DND-41 (cell line): ENCODE measurements around the gene OR51E2.

Experiments used
- ATAC-seq: fragments of 200-7000 bp; cut with Tn5 transposase; 3 replicates; pipeline ENCODE4 v1.9.1; 2021; ENCODE audit warnings: low read depth; ENCODE audit not compliant: insufficient read depth
- DNase-seq: peaks from one replicate; pipeline ENCODE4 v3.0.0-alpha.2; 2020
- H2AFZ ChIP-seq: 2 replicates; pipeline ENCODE4 v1.6.0; 2012; ENCODE audit warnings: low read depth, low read length
- H3K27ac ChIP-seq: 2 replicates; pipeline ENCODE4 v1.5.1; 2012; ENCODE audit warnings: low read length, inconsistent platforms
- H3K27me3 ChIP-seq: fragments of 200-600 bp; sonication (generic); 2 replicates; pipeline ENCODE4 v1.6.0; 2012; ENCODE audit warnings: low read length, mild to moderate bottlenecking, inconsistent platforms; ENCODE audit not compliant: insufficient read depth, poor library complexity
- H3K36me3 ChIP-seq: 2 replicates; pipeline ENCODE4 v1.5.1; 2012; ENCODE audit warnings: low read length, inconsistent platforms; ENCODE audit not compliant: insufficient read depth
- H3K4me1 ChIP-seq: 2 replicates; pipeline ENCODE4 v1.5.1; 2012; ENCODE audit warnings: mild to moderate bottlenecking, low read length; ENCODE audit not compliant: insufficient read depth
- H3K4me2 ChIP-seq: 2 replicates; pipeline ENCODE4 v1.6.0; 2012; ENCODE audit warnings: mild to moderate bottlenecking, moderate library complexity, low read length, inconsistent platforms; ENCODE audit not compliant: insufficient read depth
- H3K4me3 ChIP-seq, 2 experiments: fragments of 200-600 bp in 1 of 2; shearing (Covaris generic) in 1 of 2; 2 replicates each; pipeline ENCODE4 v1.5.1; 2012 to 2016; ENCODE audit warnings: inconsistent platforms in 2 of 2, low read length in 2 of 2, mild to moderate bottlenecking in 2 of 2, low read depth in 1 of 2, moderate library complexity in 1 of 2
- H3K79me2 ChIP-seq: 2 replicates; pipeline ENCODE4 v1.6.0; 2012; ENCODE audit warnings: low read length, inconsistent platforms; ENCODE audit not compliant: insufficient read depth
- H3K9ac ChIP-seq: 2 replicates; pipeline ENCODE4 v1.6.0; 2012; ENCODE audit warnings: low read depth, mild to moderate bottlenecking, inconsistent platforms, low read length, moderate library complexity
- H3K9me3 ChIP-seq: 2 replicates; pipeline ENCODE4 v1.5.1; 2012; ENCODE audit warnings: low read length, moderate library complexity, mild to moderate bottlenecking, inconsistent platforms; ENCODE audit not compliant: insufficient read depth, severe bottlenecking
- H4K20me1 ChIP-seq: 2 replicates; pipeline ENCODE4 v1.6.0; 2012; ENCODE audit warnings: low read length; ENCODE audit not compliant: insufficient read depth
- CTCF ChIP-seq: IDR thresholded peaks from 2 replicates; pipeline ENCODE4 v1.5.1; 2012; ENCODE audit warnings: borderline replicate concordance, low read length, moderate library complexity, mild to moderate bottlenecking; ENCODE audit not compliant: poor library complexity, severe bottlenecking; ENCODE audit errors: extremely low read depth
- EZH2 ChIP-seq: IDR thresholded peaks from 3 replicates; pipeline ENCODE4 v1.6.1; 2012; ENCODE audit warnings: borderline replicate concordance, low read depth, mild to moderate bottlenecking, moderate library complexity, low read length, inconsistent platforms; ENCODE audit not compliant: severe bottlenecking

OR51E2 gene

GRCh38 chr11:4645974-4646373 is 51.7 kb downstream of the OR51E2 start:
- Histone ChIP-seq H3K79me2 (no peaks in the 10 kb centered on the region), H3K36me3 (no peaks in the 10 kb centered on the region), H3K9ac (no peak overlapping the region), H3K9me3 (no peaks in the 10 kb centered on the region), H3K4me1 (no peaks in the 10 kb centered on the region), H3K27me3 (peaks cover 15% of the 10 kb centered on the region), H3K27ac (no peak overlapping the region), H3K4me3 (no peak overlapping the region), H4K20me1 (no peaks in the 10 kb centered on the region), H3K4me2 (no peak overlapping the region), H2AFZ (no peak overlapping the region)
- no peak for TF ChIP-seq EZH2
- TF ChIP-seq CTCF: no peak
- ATAC-seq: no peak
- DNase-seq: no peak

- Histone ChIP-seq H3K9ac (no peak overlapping the region), H3K4me1 (no peaks in the 10 kb centered on the region), H3K27ac (no peak overlapping the region), H3K9me3 (no peaks in the 10 kb centered on the region), H3K36me3 (no peaks in the 10 kb centered on the region), H3K79me2 (no peaks in the 10 kb centered on the region), H3K4me2 (no peak overlapping the region), H3K27me3 (peaks cover 15% of the 10 kb centered on the region), H3K4me3 (no peak overlapping the region), H4K20me1 (no peaks in the 10 kb centered on the region), H2AFZ (no peak overlapping the region)
- ATAC-seq (no peak), DNase-seq (no peak)
- TF ChIP-seq EZH2 (no peak), CTCF (no peak)
These were observed 53.4 kb downstream of the OR51E2 start for GRCh38 chr11:4644233-4644632.

- TF ChIP-seq CTCF (no peak), EZH2 (no peak)
- peaks cover 15% of the 10 kb centered on the region for H3K27me3 ChIP-seq
- DNase-seq: no peak
- H3K4me2 ChIP-seq: no peak within 1 kb of the TSS
- no peak within 1 kb of the TSS for H2AFZ ChIP-seq
- no peaks in the 10 kb centered on the region for H3K9me3 ChIP-seq
- H4K20me1 ChIP-seq: no peaks in the 10 kb centered on the region
- H3K4me3 ChIP-seq: no peak within 1 kb of the TSS
- no peak for ATAC-seq
- H3K9ac ChIP-seq: no peak within 1 kb of the TSS
- no peak within 1 kb of the TSS for H3K27ac ChIP-seq
- no peaks in the 10 kb centered on the region for H3K36me3 ChIP-seq
- no peaks in the 10 kb centered on the region for H3K4me1 ChIP-seq
- no peaks in the 10 kb centered on the region for H3K79me2 ChIP-seq
These were observed 54.0 kb downstream of the OR51E2 start, which contains the start of gene OR51E1 for GRCh38 chr11:4643682-4644081. Gene OR51E1, plus strand, starts transcription at chr11:4643982. Its CDS starts 8,545 bp downstream, at chr11:4652527.

- Histone ChIP-seq H3K27me3 (peaks cover 15% of the 10 kb centered on the region), H2AFZ (no peak overlapping the region), H4K20me1 (no peaks in the 10 kb centered on the region), H3K4me3 (no peak overlapping the region), H3K27ac (no peak overlapping the region), H3K4me1 (no peaks in the 10 kb centered on the region), H3K9ac (no peak overlapping the region), H3K79me2 (no peaks in the 10 kb centered on the region), H3K4me2 (no peak overlapping the region), H3K9me3 (no peaks in the 10 kb centered on the region), H3K36me3 (no peaks in the 10 kb centered on the region)
- no peak for TF ChIP-seq CTCF
- no peak for TF ChIP-seq EZH2
- ATAC-seq: no peak
- DNase-seq: no peak
These were observed 54.6 kb downstream of the OR51E2 start for GRCh38 chr11:4643076-4643475.
